ENCODE results near the gene NFATC2. TPM values are rescaled to one million over a fixed set of nuclear protein-coding genes. Genes with fewer than 3 reads are reported as not detected.

NFATC2 gene
- total RNA-seq, 1 donor from 2014 or later, result 3.9 TPM

GRCh38 chr20:51506527-51507215 is 35.8 kb downstream of the NFATC2 start:
- Histone ChIP-seq H3K4me3 (ENCODE audit: insufficient read depth, low read depth, low read length) (no peak overlapping the region), H3K9ac (ENCODE audit: low read length) (no peak overlapping the region), H4K20me1 (ENCODE audit: insufficient read depth, low read length) (peaks cover 11% of the 10 kb centered on the region), H3K9me3 (ENCODE audit: insufficient read depth, low read depth, low read length) (no peaks in the 10 kb centered on the region), H3K27ac (ENCODE audit: low read depth, low read length) (no peak overlapping the region), H3K4me1 (ENCODE audit: insufficient read depth, low read length) (peaks cover 11% of the 10 kb centered on the region), H3K79me2 (ENCODE audit: insufficient read depth, low read length) (no peaks in the 10 kb centered on the region), H3K4me2 (ENCODE audit: low read length) (peak overlapping the region; percentile 11), H2AFZ (ENCODE audit: low read depth, low read length) (no peak overlapping the region), H3K27me3 (ENCODE audit: insufficient read depth, low read length) (no peaks in the 10 kb centered on the region), H3K36me3 (ENCODE audit: insufficient read depth, low read length) (no peaks in the 10 kb centered on the region)
- Mint-ChIP-seq H3K27ac (ENCODE audit: unreplicated experiment) (no peak overlapping the region), H3K9me3 (ENCODE audit: unreplicated experiment) (no peaks in the 10 kb centered on the region), H3K27me3 (ENCODE audit: low read depth, unreplicated experiment) (no peaks in the 10 kb centered on the region), H3K4me1 (ENCODE audit: low read depth, unreplicated experiment) (peaks cover 6% of the 10 kb centered on the region), H3K36me3 (ENCODE audit: low read depth, unreplicated experiment) (peaks cover 2% of the 10 kb centered on the region), H3K4me3 (ENCODE audit: unreplicated experiment) (no peak overlapping the region)
- no peak for FAIRE-seq
- no peak for DNase-seq (ENCODE audit: low read depth)
- no peak for TF ChIP-seq CTCF (IDR thresholded peaks at IDR 0.05; ENCODE audit: insufficient read depth, low read depth, low read length)

DNA sequence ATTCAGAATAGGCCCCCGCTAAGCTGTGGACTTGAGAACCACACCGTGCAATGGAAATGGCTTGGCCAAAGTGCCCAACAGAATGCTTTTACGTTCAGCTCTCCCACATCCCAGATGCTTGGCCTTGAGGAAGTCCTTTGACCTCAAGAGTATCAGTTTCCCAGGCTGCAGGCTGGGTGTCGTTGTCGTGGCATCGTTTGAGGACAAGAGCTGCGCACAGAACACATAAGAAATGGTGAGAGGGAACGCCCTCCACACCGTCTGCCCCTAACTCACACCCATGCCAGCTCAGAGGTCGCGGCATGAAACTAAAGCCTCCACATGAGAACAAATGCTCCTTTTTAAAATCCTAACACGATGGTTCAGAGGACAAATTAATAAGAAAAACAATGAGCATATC is 37.0 kb downstream of the NFATC2 start:
- no peaks in the 10 kb centered on the region for H3K9me3 ChIP-seq (ENCODE audit: insufficient read depth, low read depth, low read length)
- no peak overlapping the region for H2AFZ ChIP-seq (ENCODE audit: low read depth, low read length)
- peaks cover 11% of the 10 kb centered on the region for H3K4me1 ChIP-seq (ENCODE audit: insufficient read depth, low read length)
- H3K4me3 Mint-ChIP-seq (ENCODE audit: unreplicated experiment), result no peak overlapping the region
- peaks cover 2% of the 10 kb centered on the region for H3K36me3 Mint-ChIP-seq (ENCODE audit: low read depth, unreplicated experiment)
- H3K36me3 ChIP-seq (ENCODE audit: insufficient read depth, low read length), result no peaks in the 10 kb centered on the region
- peaks cover 3% of the 10 kb centered on the region for H3K4me1 Mint-ChIP-seq (ENCODE audit: low read depth, unreplicated experiment)
- H3K27me3 ChIP-seq (ENCODE audit: insufficient read depth, low read length), result no peaks in the 10 kb centered on the region
- no peak for FAIRE-seq
- H3K27ac Mint-ChIP-seq (ENCODE audit: unreplicated experiment), result no peak overlapping the region
- H3K27ac ChIP-seq (ENCODE audit: low read depth, low read length), result no peak overlapping the region
- no peaks in the 10 kb centered on the region for H3K9me3 Mint-ChIP-seq (ENCODE audit: unreplicated experiment)
- H3K27me3 Mint-ChIP-seq (ENCODE audit: low read depth, unreplicated experiment), result no peaks in the 10 kb centered on the region
- H4K20me1 ChIP-seq (ENCODE audit: insufficient read depth, low read length), result peaks cover 12% of the 10 kb centered on the region
- H3K9ac ChIP-seq (ENCODE audit: low read length), result no peak overlapping the region
- TF ChIP-seq CTCF (IDR thresholded peaks at IDR 0.05; ENCODE audit: insufficient read depth, low read depth, low read length), result no peak
- no peak for TF ChIP-seq EZH2 (IDR thresholded peaks at IDR 0.05; ENCODE audit: insufficient read depth, low read length)
- H3K79me2 ChIP-seq (ENCODE audit: insufficient read depth, low read length), result no peaks in the 10 kb centered on the region
- DNase-seq (ENCODE audit: low read depth), result no peak
- no peak overlapping the region for H3K4me3 ChIP-seq (ENCODE audit: insufficient read depth, low read depth, low read length)
- H3K4me2 ChIP-seq (ENCODE audit: low read length), result no peak overlapping the region

GRCh38 chr20:51503376-51503775 is 39.1 kb downstream of the NFATC2 start:
- Mint-ChIP-seq H3K4me3 (ENCODE audit: unreplicated experiment) (no peak overlapping the region), H3K27me3 (ENCODE audit: low read depth, unreplicated experiment) (no peaks in the 10 kb centered on the region), H3K36me3 (ENCODE audit: low read depth, unreplicated experiment) (peaks cover 2% of the 10 kb centered on the region), H3K9me3 (ENCODE audit: unreplicated experiment) (peaks cover 2% of the 10 kb centered on the region), H3K4me1 (ENCODE audit: low read depth, unreplicated experiment) (peaks cover 3% of the 10 kb centered on the region), H3K27ac (ENCODE audit: unreplicated experiment) (no peak overlapping the region)
- Histone ChIP-seq H3K4me3 (ENCODE audit: insufficient read depth, low read depth, low read length) (no peak overlapping the region), H3K4me1 (ENCODE audit: insufficient read depth, low read length) (peaks cover 12% of the 10 kb centered on the region), H4K20me1 (ENCODE audit: insufficient read depth, low read length) (peaks cover 8% of the 10 kb centered on the region), H3K36me3 (ENCODE audit: insufficient read depth, low read length) (no peaks in the 10 kb centered on the region), H3K79me2 (ENCODE audit: insufficient read depth, low read length) (no peaks in the 10 kb centered on the region), H3K27ac (ENCODE audit: low read depth, low read length) (no peak overlapping the region), H3K9ac (ENCODE audit: low read length) (no peak overlapping the region), H3K4me2 (ENCODE audit: low read length) (no peak overlapping the region), H2AFZ (ENCODE audit: low read depth, low read length) (no peak overlapping the region), H3K27me3 (ENCODE audit: insufficient read depth, low read length) (no peaks in the 10 kb centered on the region), H3K9me3 (ENCODE audit: insufficient read depth, low read depth, low read length) (no peaks in the 10 kb centered on the region)
- FAIRE-seq (no peak), DNase-seq (ENCODE audit: low read depth) (no peak)
- TF ChIP-seq EZH2 (IDR thresholded peaks at IDR 0.05; ENCODE audit: insufficient read depth, low read length) (no peak), CTCF (IDR thresholded peaks at IDR 0.05; ENCODE audit: insufficient read depth, low read depth, low read length) (no peak)

Data from astrocyte (in vitro differentiated cells and primary cell).